Natural killer cell (primary cell): ENCODE data around the gene ABCC12. TPM values are rescaled to one million over a fixed set of nuclear protein-coding genes. Genes with fewer than 3 reads are reported as not detected.

Source experiments
- ATAC-seq, 3 donors: fragments of 150-1000 bp in 2 of 3; fragments of 200-7000 bp in 1 of 3; cut with Tn5 transposase; 1 replicate in 1 of 3; 2 replicates in 2 of 3; pipeline ENCODE4 v1.10.0; 2021; ENCODE audit warnings: mild to moderate bottlenecking in 2 of 3, moderate library complexity in 2 of 3
- DNase-seq, 2 donors: peaks; one replicate each; pipeline versions ENCODE4 v3.0.0 to v3.0.0-alpha.2; 2013 to 2021; ENCODE audit warnings: mixed read lengths in 1 of 2
- H3K27ac ChIP-seq: one replicate; pipeline ENCODE4 v1.5.1; 2013; ENCODE audit warnings: mild to moderate bottlenecking, low read length
- H3K27me3 ChIP-seq: one replicate; pipeline ENCODE4 v1.6.1; 2013; ENCODE audit warnings: low read length; ENCODE audit not compliant: control insufficient read depth, insufficient read depth
- H3K36me3 ChIP-seq: one replicate; pipeline ENCODE4 v1.6.1; 2013; ENCODE audit warnings: low read length; ENCODE audit not compliant: control insufficient read depth, insufficient read depth
- H3K4me1 ChIP-seq: one replicate; pipeline ENCODE4 v1.6.1; 2013; ENCODE audit warnings: low read length; ENCODE audit not compliant: control insufficient read depth, insufficient read depth
- H3K4me3 ChIP-seq: one replicate; pipeline ENCODE4 v1.5.1; 2013; ENCODE audit warnings: low read length
- H3K9me3 ChIP-seq: one replicate; pipeline ENCODE4 v1.6.1; 2013; ENCODE audit warnings: low read length; ENCODE audit not compliant: control insufficient read depth, insufficient read depth
- H3K27ac Mint-ChIP-seq, 2 donors: one replicate each; pipeline ENCODE4 v1.8.0; 2022; ENCODE audit warnings: mild to moderate bottlenecking in 2 of 2, mixed read lengths in 2 of 2, moderate library complexity in 1 of 2
- H3K27me3 Mint-ChIP-seq, 2 donors: one replicate each; pipeline ENCODE4 v1.8.0; 2022; ENCODE audit warnings: low read depth in 2 of 2, mixed read lengths in 2 of 2
- H3K36me3 Mint-ChIP-seq: one replicate; pipeline ENCODE4 v1.8.0; 2022; ENCODE audit warnings: mixed read lengths
- H3K4me1 Mint-ChIP-seq, 2 donors: one replicate each; pipeline ENCODE4 v1.8.0; 2022; ENCODE audit warnings: mixed read lengths in 2 of 2
- H3K4me3 Mint-ChIP-seq: one replicate; pipeline ENCODE4 v1.8.0; 2022; ENCODE audit warnings: mild to moderate bottlenecking, moderate library complexity, mixed read lengths
- H3K9me3 Mint-ChIP-seq, 2 donors: one replicate each; pipeline ENCODE4 v1.8.0; 2022; ENCODE audit warnings: mixed read lengths in 2 of 2
- CTCF ChIP-seq: fragments of 200-600 bp; IDR thresholded peaks from one replicate; pipeline ENCODE4 v1.8.0; 2022; ENCODE audit warnings: antibody characterized with exemption
- WGBS: methylation state at CpG from one replicate; pipeline ENCODE4 v1.1.7; 2013; ENCODE audit warnings: missing lambda C conversion rate; ENCODE audit not compliant: insufficient coverage; 5-methylcytosine and 5-hydroxymethylcytosine counted together
- intact Hi-C: fragments of 100-400 bp; cut with micrococcal nuclease; formaldehyde crosslinking; loops from one replicate; pipeline ENCODE4 v1.14.2; 2022
- total RNA-seq, 4 donors: library from RNA; stranded (reverse); fragments of 120-200 nt in 1 of 4; gene quantifications; one replicate each; pipeline versions ENCODE4 v1.2.3 to v1.2.4, GENCODE V29; 2013 to 2022

ABCC12 gene
- total RNA-seq, 3 donors from 2014 or later (not counting 1 experiment from before 2014, with no cell fraction given): not detected

- intact Hi-C loops: no loop called here
Observed at GRCh38 chr16:48193846-48194245, 38.1 kb upstream of the ABCC12 start.

GRCh38 chr16:48188449-48189102 is 32.8 kb upstream of the ABCC12 start:
- ATAC-seq (no peak), DNase-seq (no peak)
- H3K4me1 Mint-ChIP-seq: no peaks in the 10 kb centered on the region
- intact Hi-C loops: no loop called here
- Histone ChIP-seq H3K4me1 (no peaks in the 10 kb centered on the region), H3K9me3 (no peaks in the 10 kb centered on the region), H3K36me3 (no peaks in the 10 kb centered on the region), H3K4me3 (no peak overlapping the region), H3K27ac (no peak overlapping the region), H3K27me3 (no peaks in the 10 kb centered on the region)
- WGBS: 66% methylated on average over 6 of the region's 6 CpGs
- H3K36me3 Mint-ChIP-seq: no peaks in the 10 kb centered on the region
- H3K9me3 Mint-ChIP-seq: no peaks in the 10 kb centered on the region
- no peak for TF ChIP-seq CTCF
- H3K4me3 Mint-ChIP-seq: no peak overlapping the region
- H3K27ac Mint-ChIP-seq: no peak overlapping the region
- H3K27me3 Mint-ChIP-seq: peaks cover 0 to 12% of the 10 kb centered on the region in 2 donors

More at GRCh38 chr16:48193846-48194245, 38.1 kb upstream of the ABCC12 start:
- H3K27me3 ChIP-seq: no peaks in the 10 kb centered on the region
- Mint-ChIP-seq H3K36me3 (no peaks in the 10 kb centered on the region), H3K9me3 (no peaks in the 10 kb centered on the region), H3K27me3 (peaks cover 9 to 14% of the 10 kb centered on the region in 2 donors), H3K4me3 (no peak overlapping the region), H3K27ac (no peak overlapping the region), H3K4me1 (no peaks in the 10 kb centered on the region)
- H3K4me3 ChIP-seq: no peak overlapping the region
- TF ChIP-seq CTCF: no peak
- ATAC-seq: no peak
- H3K27ac ChIP-seq: no peak overlapping the region
- H3K4me1 ChIP-seq: no peaks in the 10 kb centered on the region
- H3K9me3 ChIP-seq: no peaks in the 10 kb centered on the region
- 89% methylated on average over 6 of the region's 7 CpGs for WGBS
- no peaks in the 10 kb centered on the region for H3K36me3 ChIP-seq
- no peak for DNase-seq

- no peaks in the 10 kb centered on the region for H3K9me3 ChIP-seq
- H3K27me3 ChIP-seq: no peaks in the 10 kb centered on the region
- WGBS: 79% methylated on average over 4 of the region's 4 CpGs
- Mint-ChIP-seq H3K36me3 (no peaks in the 10 kb centered on the region), H3K4me1 (no peaks in the 10 kb centered on the region), H3K4me3 (no peak overlapping the region), H3K27me3 (peaks cover 0 to 12% of the 10 kb centered on the region in 2 donors), H3K9me3 (no peaks in the 10 kb centered on the region), H3K27ac (no peak overlapping the region)
- ATAC-seq (no peak), DNase-seq (no peak)
- H3K4me3 ChIP-seq: no peak overlapping the region
- TF ChIP-seq CTCF: no peak
- H3K4me1 ChIP-seq: no peaks in the 10 kb centered on the region
- no peaks in the 10 kb centered on the region for H3K36me3 ChIP-seq
- intact Hi-C loops: no loop called here
- no peak overlapping the region for H3K27ac ChIP-seq
Observed at GRCh38 chr16:48187779-48188178, 32.0 kb upstream of the ABCC12 start.

- Mint-ChIP-seq H3K36me3 (no peaks in the 10 kb centered on the region), H3K27ac (no peak overlapping the region), H3K4me1 (no peaks in the 10 kb centered on the region), H3K27me3 (peaks cover 0 to 9% of the 10 kb centered on the region in 2 donors), H3K4me3 (no peak overlapping the region), H3K9me3 (no peaks in the 10 kb centered on the region)
- no peaks in the 10 kb centered on the region for H3K36me3 ChIP-seq
- no peak for TF ChIP-seq CTCF
- intact Hi-C loops: no loop called here
- 87% methylated on average over 6 of the region's 6 CpGs for WGBS
- DNase-seq: no peak
- H3K27me3 ChIP-seq: no peaks in the 10 kb centered on the region
- H3K4me1 ChIP-seq: no peaks in the 10 kb centered on the region
- H3K27ac ChIP-seq: no peak overlapping the region
- no peak overlapping the region for H3K4me3 ChIP-seq
- no peak for ATAC-seq
- no peaks in the 10 kb centered on the region for H3K9me3 ChIP-seq
Observed at GRCh38 chr16:48184681-48185080, 28.9 kb upstream of the ABCC12 start.
